Neural cell (in vitro differentiated cells): ENCODE results near the gene METTL26. TPM values are rescaled to one million over a fixed set of nuclear protein-coding genes. Genes with fewer than 3 reads are reported as not detected.

Source experiments
- H2AFZ ChIP-seq: fragments of 200-600, 300-800 bp; sonication (generic), shearing (Covaris generic); 2 replicates; pipeline ENCODE4 v1.6.0; 2014; ENCODE audit warnings: low read depth, mild to moderate bottlenecking, antibody characterized with exemption, low read length, moderate library complexity
- H3F3A ChIP-seq: fragments of 200-600 bp; shearing (Covaris generic); 2 replicates; pipeline ENCODE4 v1.6.1; 2016; ENCODE audit warnings: mild to moderate bottlenecking, moderate library complexity, mixed read lengths, antibody characterized with exemption, low read length; ENCODE audit not compliant: insufficient read depth, poor library complexity, severe bottlenecking
- H3K27ac ChIP-seq: fragments of 200-600, 300-800 bp; sonication (generic), shearing (Covaris generic); 2 replicates; pipeline ENCODE4 v1.5.1; 2014; ENCODE audit warnings: mild to moderate bottlenecking, low read length, moderate library complexity
- H3K27me3 ChIP-seq: fragments of 300-800, 200-600 bp; sonication (generic), shearing (Covaris generic); 2 replicates; pipeline ENCODE4 v1.6.0; 2014; ENCODE audit warnings: mild to moderate bottlenecking, low read depth, low read length, moderate library complexity; ENCODE audit not compliant: insufficient read depth
- H3K36me3 ChIP-seq: fragments of 300-800, 200-600 bp; sonication (generic), shearing (Covaris generic); 2 replicates; pipeline ENCODE4 v1.5.1; 2014; ENCODE audit warnings: mild to moderate bottlenecking, antibody characterized with exemption, low read length, moderate library complexity; ENCODE audit not compliant: insufficient read depth
- H3K4me2 ChIP-seq: fragments of 300-800, 200-600 bp; sonication (generic), shearing (Covaris generic); 2 replicates; pipeline ENCODE4 v1.6.0; 2014; ENCODE audit warnings: mild to moderate bottlenecking, low read length
- H3K4me3 ChIP-seq: fragments of 300-800, 200-600 bp; sonication (generic), shearing (Covaris generic); 2 replicates; pipeline ENCODE4 v1.5.1; 2014; ENCODE audit warnings: mild to moderate bottlenecking, low read length, moderate library complexity
- H3K79me2 ChIP-seq: fragments of 200-600 bp; shearing (Covaris generic); replicated peaks from 2 replicates; pipeline ENCODE4 v1.6.0; 2014; ENCODE audit warnings: mild to moderate bottlenecking, low read length, moderate library complexity; ENCODE audit not compliant: insufficient read depth
- H3K9ac ChIP-seq: fragments of 300-800, 200-600 bp; sonication (generic), shearing (Covaris generic); 2 replicates; pipeline ENCODE4 v1.6.1; 2016; ENCODE audit warnings: mild to moderate bottlenecking, low read length, mixed read lengths
- H3K9me2 ChIP-seq: fragments of 200-600 bp; shearing (Covaris generic); 2 replicates; pipeline ENCODE4 v1.6.1; 2016; ENCODE audit warnings: mild to moderate bottlenecking, low read length, mixed read lengths; ENCODE audit not compliant: insufficient read depth
- H3K9me3 ChIP-seq: fragments of 200-600, 300-800 bp; sonication (generic), shearing (Covaris generic); 2 replicates; pipeline ENCODE4 v1.6.1; 2016; ENCODE audit warnings: mild to moderate bottlenecking, mixed run types, low read length, moderate library complexity, mixed read lengths
- H4K20me1 ChIP-seq: fragments of 200-600 bp; shearing (Covaris generic); 2 replicates; pipeline ENCODE4 v1.6.1; 2016; ENCODE audit warnings: mild to moderate bottlenecking, mixed run types; ENCODE audit not compliant: insufficient read depth
- CTCF ChIP-seq: fragments of 450-650 bp; IDR thresholded peaks from 2 replicates; pipeline ENCODE4 v1.5.1; 2014; ENCODE audit warnings: antibody characterized with exemption, mild to moderate bottlenecking, moderate library complexity; ENCODE audit not compliant: poor library complexity, severe bottlenecking
- EP300 ChIP-seq: fragments of 450-650 bp; conservative IDR thresholded peaks from 2 replicates; pipeline ENCODE4 v1.6.1; 2014; ENCODE audit warnings: antibody characterized with exemption, mild to moderate bottlenecking, moderate library complexity; ENCODE audit not compliant: poor library complexity, severe bottlenecking
- EZH2 ChIP-seq: fragments of 200-600, 300-800 bp; shearing (Covaris generic), sonication (generic); IDR thresholded peaks from 2 replicates; pipeline ENCODE4 v1.6.1; 2014; ENCODE audit warnings: antibody characterized with exemption, low read length, borderline replicate concordance, mild to moderate bottlenecking; ENCODE audit not compliant: insufficient read depth, poor library complexity, severe bottlenecking
- MXI1 ChIP-seq: fragments of 450-650 bp; conservative IDR thresholded peaks from 2 replicates; pipeline ENCODE4 v1.6.1; 2014; ENCODE audit warnings: antibody characterized with exemption, mild to moderate bottlenecking; ENCODE audit not compliant: poor library complexity, severe bottlenecking
- POLR2AphosphoS5 ChIP-seq: IDR thresholded peaks from 2 replicates; pipeline ENCODE4 v1.6.1; 2012
- RAD21 ChIP-seq: fragments of 450-650 bp; conservative IDR thresholded peaks from 2 replicates; pipeline ENCODE4 v1.6.1; 2014; ENCODE audit warnings: antibody characterized with exemption, mild to moderate bottlenecking, moderate library complexity
- SMC3 ChIP-seq: fragments of 450-650 bp; conservative IDR thresholded peaks from 2 replicates; pipeline ENCODE4 v1.6.1; 2014; ENCODE audit warnings: antibody characterized with exemption, mild to moderate bottlenecking, moderate library complexity; ENCODE audit not compliant: poor library complexity
- TAF1 ChIP-seq: IDR thresholded peaks from 2 replicates; pipeline ENCODE4 v1.6.1; 2012; ENCODE audit warnings: low read depth
- polyA plus RNA-seq: library from polyadenylated mRNA; depleted of rRNA; stranded (reverse); fragments of >200 nt; gene quantifications from 2 replicates; pipeline ENCODE4 v1.2.3, GENCODE V29; 2014
- TF ChIP-seq, protein P1 (sequence below): IDR thresholded peaks from 2 replicates; pipeline ENCODE4 v1.6.1; 2012; ENCODE audit warnings: borderline replicate concordance

METTL26 gene
- polyA plus RNA-seq, 1 donor from 2014 or later = 127 TPM

- Histone ChIP-seq H3K79me2 (peaks cover 9% of the 10 kb centered on the region), H3K9me3 (no peaks in the 10 kb centered on the region), H4K20me1 (no peaks in the 10 kb centered on the region), H3K36me3 (no peaks in the 10 kb centered on the region), H3K27me3 (peaks cover 3% of the 10 kb centered on the region), H3K27ac (no peak overlapping the region), H3K4me2 (no peak overlapping the region), H3F3A (no peaks in the 10 kb centered on the region), H3K9me2 (no peaks in the 10 kb centered on the region), H3K9ac (no peak overlapping the region), H2AFZ (no peak overlapping the region), H3K4me3 (no peak overlapping the region)
- TF ChIP-seq POLR2AphosphoS5 = no peak
- TF ChIP-seq CTCF = no peak
- TF ChIP-seq MXI1 = no peak
- TF ChIP-seq SMC3 = no peak
- no peak for TF ChIP-seq EP300
- no peak for TF ChIP-seq EZH2
- TF ChIP-seq TAF1 = no peak
- TF ChIP-seq, protein P1, sequence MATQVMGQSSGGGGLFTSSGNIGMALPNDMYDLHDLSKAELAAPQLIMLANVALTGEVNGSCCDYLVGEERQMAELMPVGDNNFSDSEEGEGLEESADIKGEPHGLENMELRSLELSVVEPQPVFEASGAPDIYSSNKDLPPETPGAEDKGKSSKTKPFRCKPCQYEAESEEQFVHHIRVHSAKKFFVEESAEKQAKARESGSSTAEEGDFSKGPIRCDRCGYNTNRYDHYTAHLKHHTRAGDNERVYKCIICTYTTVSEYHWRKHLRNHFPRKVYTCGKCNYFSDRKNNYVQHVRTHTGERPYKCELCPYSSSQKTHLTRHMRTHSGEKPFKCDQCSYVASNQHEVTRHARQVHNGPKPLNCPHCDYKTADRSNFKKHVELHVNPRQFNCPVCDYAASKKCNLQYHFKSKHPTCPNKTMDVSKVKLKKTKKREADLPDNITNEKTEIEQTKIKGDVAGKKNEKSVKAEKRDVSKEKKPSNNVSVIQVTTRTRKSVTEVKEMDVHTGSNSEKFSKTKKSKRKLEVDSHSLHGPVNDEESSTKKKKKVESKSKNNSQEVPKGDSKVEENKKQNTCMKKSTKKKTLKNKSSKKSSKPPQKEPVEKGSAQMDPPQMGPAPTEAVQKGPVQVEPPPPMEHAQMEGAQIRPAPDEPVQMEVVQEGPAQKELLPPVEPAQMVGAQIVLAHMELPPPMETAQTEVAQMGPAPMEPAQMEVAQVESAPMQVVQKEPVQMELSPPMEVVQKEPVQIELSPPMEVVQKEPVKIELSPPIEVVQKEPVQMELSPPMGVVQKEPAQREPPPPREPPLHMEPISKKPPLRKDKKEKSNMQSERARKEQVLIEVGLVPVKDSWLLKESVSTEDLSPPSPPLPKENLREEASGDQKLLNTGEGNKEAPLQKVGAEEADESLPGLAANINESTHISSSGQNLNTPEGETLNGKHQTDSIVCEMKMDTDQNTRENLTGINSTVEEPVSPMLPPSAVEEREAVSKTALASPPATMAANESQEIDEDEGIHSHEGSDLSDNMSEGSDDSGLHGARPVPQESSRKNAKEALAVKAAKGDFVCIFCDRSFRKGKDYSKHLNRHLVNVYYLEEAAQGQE = no peak
- TF ChIP-seq RAD21 = no peak
Observed at GRCh38 chr16:672371-672770, 36.3 kb upstream of the METTL26 start.

DNA sequence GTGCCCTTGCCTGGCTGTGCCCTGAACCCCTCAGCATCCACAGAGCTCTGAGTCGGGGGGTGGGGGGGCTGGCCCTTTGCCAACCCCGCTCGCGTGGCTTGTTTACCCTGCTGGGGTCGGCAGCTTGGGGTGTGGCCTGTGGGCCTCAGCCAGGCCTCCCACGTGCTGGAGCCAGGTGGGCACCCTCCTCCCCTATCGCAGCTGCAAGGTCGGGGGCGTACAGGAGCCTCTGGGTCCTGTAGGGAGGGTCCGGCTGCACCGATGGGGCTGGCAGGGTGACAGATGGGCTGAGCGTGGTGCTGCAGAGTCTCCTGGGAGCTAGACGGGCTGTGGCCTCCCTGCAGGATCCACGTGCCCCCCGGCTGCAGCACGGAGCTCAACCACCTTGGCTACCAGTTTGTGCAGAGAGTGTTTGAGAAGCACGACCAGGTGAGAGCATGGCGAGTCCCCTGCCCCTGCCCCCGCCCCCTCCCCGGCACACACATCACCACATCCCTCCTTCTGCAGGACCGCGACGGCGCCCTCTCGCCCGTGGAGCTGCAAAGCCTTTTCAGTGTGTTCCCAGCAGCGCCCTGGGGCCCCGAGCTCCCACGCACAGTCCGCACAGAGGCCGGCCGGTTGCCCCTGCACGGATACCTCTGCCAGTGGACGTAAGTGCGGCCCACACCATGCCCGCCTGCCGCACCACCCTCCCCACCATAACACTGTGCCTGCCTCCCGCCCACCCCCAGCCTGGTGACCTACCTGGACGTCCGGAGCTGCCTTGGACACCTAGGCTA is 35.4 kb upstream of the METTL26 start:
- TF ChIP-seq SMC3 (no peak), CTCF (no peak), EZH2 (no peak), EP300 (no peak)
- no peak overlapping the region for H3K9ac ChIP-seq

More for the DNA sequence above, 35.4 kb upstream of the METTL26 start:
- peaks cover 9% of the 10 kb centered on the region for H3K79me2 ChIP-seq
- no peaks in the 10 kb centered on the region for H3K9me3 ChIP-seq
- no peaks in the 10 kb centered on the region for H3K9me2 ChIP-seq
- H3K4me2 ChIP-seq = no peak overlapping the region
- peaks cover 3% of the 10 kb centered on the region for H3K27me3 ChIP-seq
- no peaks in the 10 kb centered on the region for H4K20me1 ChIP-seq
- no peak overlapping the region for H3K4me3 ChIP-seq
- H2AFZ ChIP-seq = no peak overlapping the region
- no peak overlapping the region for H3K27ac ChIP-seq
- H3F3A ChIP-seq = no peaks in the 10 kb centered on the region
- H3K36me3 ChIP-seq = no peaks in the 10 kb centered on the region
